Subcutaneous adipose tissue (tissue), 4 donors: ENCODE results near the gene SOX10. TPM values are rescaled to one million over a fixed set of nuclear protein-coding genes. Genes with fewer than 3 reads are reported as not detected.

Experiments
- CTCF ChIP-seq: fragments of 450-650 bp; IDR thresholded peaks from one replicate; pipeline ENCODE4 v1.5.1; 2016; ENCODE audit warnings: low read depth, mild to moderate bottlenecking, control low read depth, antibody characterized with exemption, moderate library complexity
- total RNA-seq, 4 donors: library from RNA; depleted of rRNA; stranded (reverse); fragments of >200 nt; gene quantifications; one replicate each; pipeline ENCODE4 v1.1.0, GENCODE V29; 2016

SOX10 gene
- total RNA-seq, 4 donors from 2014 or later: 0.19 TPM; not detected in 3

GRCh38 chr22:37961062-37961461, 23.3 kb downstream of the SOX10 start:
- TF ChIP-seq CTCF: no peak

- no peak for TF ChIP-seq CTCF
These were observed 25.0 kb downstream of the SOX10 start for GRCh38 chr22:37959231-37959825.

GRCh38 chr22:37957232-37957631, 27.1 kb downstream of the SOX10 start:
- TF ChIP-seq CTCF: no peak

GRCh38 chr22:37954686-37955085, 29.7 kb downstream of the SOX10 start:
- no peak for TF ChIP-seq CTCF

GRCh38 chr22:37953437-37954179, 30.7 kb downstream of the SOX10 start, which contains the start of the genes C22orf23 and POLR2F:
Gene C22orf23 (minus strand): TSS chr22:37953601. CDS start chr22:37953149, 452 bp downstream.
Gene POLR2F (plus strand): TSS chr22:37953699. CDS start chr22:37953788, 89 bp downstream.
- TF ChIP-seq CTCF: no peak

GRCh38 chr22:37953062-37953436, 31.3 kb downstream of the SOX10 start:
- TF ChIP-seq CTCF: no peak

- no peak for TF ChIP-seq CTCF
These were observed 33.0 kb downstream of the SOX10 start for GRCh38 chr22:37951305-37951704.
